ENCODE measurements around the gene SLC22A31.
A peak's percentile ranks its signal among the peaks of the same experiment; 100 is the strongest.

SLC22A31 gene

DNA sequence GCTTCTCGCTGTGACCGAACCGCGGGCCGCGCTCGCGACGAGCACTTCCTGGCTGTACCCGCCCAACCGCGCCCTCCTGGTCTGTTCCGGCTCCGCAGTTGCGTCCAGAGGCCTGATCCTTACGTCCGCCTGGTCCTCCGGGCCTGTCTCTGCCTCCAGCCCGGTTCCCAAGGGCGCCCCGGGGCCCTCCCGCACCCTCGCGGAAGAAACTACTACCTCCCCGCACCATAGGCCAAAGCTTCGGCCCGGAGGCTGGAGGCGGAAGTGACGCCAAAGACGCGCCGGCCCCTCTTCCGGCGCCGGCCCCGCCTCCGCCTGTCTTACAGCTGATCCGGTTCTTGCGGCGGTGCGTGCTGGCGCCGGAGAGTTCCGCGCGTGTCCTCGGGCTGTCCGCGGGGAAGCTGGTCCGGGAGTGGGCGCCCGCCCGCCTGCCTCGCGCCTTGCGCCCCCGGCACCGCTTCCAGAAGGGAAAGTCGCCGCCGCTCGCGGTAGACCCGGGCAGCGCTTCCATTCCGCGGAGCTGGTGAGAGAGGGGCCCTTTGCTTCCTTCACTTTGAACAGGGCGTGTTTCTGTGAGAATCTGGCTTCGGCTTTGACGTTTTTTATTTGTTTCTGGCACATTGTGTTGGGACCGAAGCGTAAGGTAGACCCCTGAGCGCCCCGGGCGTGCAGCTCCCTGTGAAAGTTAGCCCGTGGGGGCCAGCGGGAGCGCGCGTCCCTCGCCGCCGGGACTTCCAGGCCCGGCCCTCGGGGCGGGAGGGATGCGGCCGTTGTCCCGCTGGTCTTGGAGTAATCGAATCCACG, 17.3 kb upstream of the SLC22A31 start, which contains the start of gene ZNF778:
Gene ZNF778, plus strand, starts transcription at position 316 of the 804 bp plus-strand sequence. CDS start 3,425 bp downstream, outside the sequence.
- peak in 1 of 2 donors; percentile 67 for DNase-seq (ENCODE audit: extremely low read depth in 1 of 2, low read depth in 1 of 2)

DNA sequence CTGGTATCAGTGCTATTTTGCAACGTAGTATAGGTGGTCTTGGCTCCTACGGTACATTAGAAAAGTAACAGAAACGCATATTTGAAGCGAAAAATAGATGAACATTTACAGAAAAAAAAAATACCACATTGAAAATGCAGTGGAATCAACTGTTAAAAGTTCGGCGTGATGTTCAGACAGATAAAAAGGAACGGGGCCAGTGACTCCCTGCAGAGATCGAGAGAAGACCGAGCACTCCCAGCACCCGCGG, 16.7 kb upstream of the SLC22A31 start:
- DNase-seq (ENCODE audit: extremely low read depth in 1 of 2, low read depth in 1 of 2) = no peak

DNA sequence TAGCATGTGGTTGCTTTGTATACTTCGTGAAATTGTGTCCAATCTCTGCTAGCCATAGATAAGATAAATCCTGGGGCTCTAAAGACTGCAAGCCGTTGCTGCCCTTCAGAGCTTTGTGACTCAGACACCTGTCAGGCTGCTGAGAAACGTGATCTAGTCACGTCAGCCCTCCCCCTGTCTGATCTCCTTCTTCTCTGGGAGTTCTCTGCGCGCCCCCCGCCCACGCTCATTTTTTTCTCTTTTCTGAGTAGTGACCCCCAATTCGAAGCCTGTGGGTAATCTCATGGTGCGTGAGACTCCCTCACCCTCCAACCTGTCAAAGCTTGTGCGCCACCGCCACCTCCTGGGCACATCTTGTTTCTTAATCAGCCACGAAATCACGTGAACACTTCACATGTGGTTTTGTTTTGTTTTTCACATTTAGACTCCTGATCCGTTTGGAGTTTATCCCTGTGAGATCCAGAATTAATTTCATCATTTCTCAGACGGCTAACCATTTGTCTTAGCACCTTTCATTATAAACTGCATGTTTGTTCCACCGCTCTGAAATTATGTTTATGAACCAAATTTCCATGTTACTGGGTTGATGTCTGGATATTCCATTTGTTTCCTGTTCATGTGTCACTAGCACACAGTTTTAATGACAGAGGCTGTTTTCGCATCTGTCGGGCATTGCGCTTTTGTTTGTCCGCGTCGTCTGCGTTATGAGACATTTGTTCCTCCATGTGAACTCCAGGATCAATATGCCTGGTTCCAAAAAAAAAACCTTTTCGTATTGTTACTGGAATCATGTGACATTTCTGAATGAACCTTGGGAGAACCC, 16.2 kb upstream of the SLC22A31 start:
- peak; percentile 64 to 73 for DNase-seq (ENCODE audit: extremely low read depth in 1 of 2, low read depth in 1 of 2)

DNA sequence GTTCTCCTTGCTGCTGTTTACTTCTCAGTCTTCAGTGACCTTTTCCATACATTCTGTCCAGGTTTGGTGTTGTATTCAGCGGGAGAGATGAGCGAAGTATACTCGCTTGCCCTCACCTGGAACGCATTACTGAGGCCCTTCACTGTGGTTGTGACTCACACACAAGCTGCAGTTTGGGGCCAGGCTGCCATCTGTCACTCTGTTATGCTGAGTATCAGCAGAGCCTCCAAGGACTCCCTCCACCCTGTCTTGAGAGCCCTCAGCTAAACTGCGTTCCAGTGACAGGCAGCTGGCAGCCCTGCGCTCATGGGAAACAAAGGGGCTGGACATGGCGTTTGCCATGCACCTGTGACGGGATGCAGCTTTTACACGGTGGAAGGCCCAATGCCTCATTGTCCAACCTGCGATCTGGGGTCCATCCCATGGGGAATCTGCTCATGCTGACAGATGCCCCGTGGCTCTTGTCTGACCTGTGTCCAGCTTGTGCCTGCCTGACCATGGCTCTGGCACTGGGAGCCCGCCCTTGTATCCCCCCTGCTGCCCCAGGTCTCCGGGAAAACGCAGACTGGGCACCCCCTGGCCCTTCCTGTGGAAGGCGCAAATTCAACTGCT, 10.7 kb upstream of the SLC22A31 start:
- DNase-seq (ENCODE audit: extremely low read depth in 1 of 2, low read depth in 1 of 2) = no peak

DNA sequence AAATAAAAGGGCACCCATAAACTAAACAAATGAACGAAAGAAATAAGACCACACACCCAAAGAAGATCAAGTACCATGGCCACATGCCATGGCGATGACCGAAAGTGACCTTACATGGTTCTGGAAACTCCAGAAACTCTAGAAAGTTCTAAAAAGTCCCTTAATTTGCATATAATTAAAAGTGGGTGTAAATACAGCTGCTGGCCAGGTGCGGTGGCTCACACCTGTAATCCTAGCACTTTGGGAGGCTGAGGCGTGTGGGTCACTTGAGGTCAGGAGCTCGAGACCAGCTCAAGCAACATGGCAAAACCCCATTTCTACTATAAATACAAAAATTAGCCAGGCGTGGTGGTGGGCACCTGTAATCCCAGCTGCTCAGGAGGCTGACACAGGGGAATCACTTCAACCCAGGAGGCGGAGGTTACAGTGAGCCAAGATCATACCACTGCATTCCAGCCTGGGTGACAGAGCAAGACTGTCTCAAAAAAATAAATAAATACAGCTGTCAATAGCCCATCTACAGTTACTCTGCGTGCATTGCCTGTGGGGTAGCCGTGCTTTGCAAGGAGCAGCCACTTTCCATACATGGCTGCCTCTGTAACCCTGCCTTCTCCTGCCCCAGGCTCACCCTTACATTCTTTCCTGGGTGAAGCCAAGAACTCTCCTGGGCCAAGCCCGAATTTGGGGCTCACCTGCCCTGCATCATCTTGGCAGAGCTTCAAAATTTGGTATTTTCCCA, 10.0 kb upstream of the SLC22A31 start:
- no peak for DNase-seq (ENCODE audit: extremely low read depth in 1 of 2, low read depth in 1 of 2)

DNA sequence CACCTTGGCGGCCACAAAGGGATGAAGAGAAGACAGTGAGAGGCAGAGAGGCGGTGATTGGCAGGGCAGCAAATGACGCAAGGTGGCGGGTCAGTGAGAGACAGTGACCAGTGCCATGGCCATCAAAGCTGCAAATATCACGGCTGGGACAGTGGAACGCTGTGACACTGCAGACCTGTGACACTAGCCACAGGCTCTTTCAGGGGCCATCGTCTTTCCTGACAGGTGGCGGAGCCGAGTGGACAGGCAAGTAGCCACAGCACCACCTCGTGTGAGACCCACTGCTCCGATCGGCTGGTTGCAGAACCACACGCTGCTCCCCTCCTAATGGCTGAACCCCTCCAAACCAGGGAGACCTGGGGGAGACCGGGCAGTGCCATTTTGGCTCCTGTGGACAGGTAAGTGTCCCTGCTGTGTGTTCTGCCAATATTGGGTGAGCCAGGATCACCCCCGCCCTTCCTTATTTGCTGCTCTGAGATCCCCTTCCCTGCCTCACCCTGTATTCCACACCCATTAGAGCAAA, 9.2 kb upstream of the SLC22A31 start:
- no peak for DNase-seq (ENCODE audit: extremely low read depth in 1 of 2, low read depth in 1 of 2)

DNA sequence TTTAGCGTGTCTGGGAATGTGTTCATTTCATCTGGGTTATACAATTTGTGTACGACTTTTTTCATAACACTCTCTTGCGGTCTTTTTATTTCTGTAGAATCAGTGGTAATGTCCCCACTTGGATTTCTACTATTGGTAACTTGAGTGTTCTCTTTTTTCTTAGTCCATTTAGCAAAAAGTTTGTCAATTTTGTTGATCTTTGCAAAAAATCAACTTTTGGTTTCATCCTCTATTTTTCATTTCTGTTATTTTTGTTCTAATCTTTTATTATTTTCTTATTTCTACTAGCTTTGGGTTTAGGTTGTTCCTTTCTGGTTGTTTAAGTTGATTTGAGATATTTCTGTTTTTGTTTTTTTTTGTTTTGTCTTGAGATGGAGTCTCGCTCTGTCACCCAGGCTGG, 7.7 kb upstream of the SLC22A31 start:
- DNase-seq (ENCODE audit: extremely low read depth in 1 of 2, low read depth in 1 of 2) = no peak

DNA sequence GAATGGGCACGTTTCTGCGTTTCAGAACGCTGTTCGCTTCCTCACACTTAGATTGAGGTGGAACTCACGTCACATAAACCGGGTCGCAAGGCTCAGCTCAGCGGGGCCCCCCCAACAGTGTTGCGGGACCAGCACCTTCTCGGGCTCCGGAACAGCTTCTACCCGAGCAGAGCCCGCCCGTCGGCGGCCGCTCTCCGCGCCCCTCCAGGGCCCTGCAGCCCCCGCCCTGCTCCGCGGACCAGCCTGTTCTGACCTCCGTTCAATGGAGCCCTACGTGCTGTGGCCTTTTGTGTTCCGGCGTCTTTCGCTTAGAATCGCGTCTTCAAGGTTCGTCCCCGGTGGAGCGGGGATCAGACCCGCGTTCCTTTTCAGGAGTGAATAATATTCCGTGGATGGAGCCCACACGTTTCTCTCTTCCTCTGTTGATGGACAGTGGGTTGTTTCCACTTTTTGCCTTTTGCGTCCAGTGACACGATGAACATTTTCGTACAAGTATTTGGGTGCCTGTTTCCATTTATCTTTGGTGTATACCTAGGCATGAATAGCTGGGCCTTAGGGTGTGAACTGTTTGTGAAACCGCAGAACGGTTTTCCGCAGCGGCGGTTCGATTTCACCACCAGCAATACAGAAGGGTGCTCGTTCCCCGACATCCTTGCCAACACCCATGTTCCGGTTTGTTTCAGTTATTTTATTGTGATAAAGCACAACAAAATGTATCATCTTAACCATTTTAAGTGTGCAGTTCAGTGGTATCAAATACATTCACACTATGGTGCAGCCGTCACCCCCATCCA, 2.3 kb upstream of the SLC22A31 start:
- no peak for DNase-seq (ENCODE audit: extremely low read depth in 1 of 2, low read depth in 1 of 2)

DNA sequence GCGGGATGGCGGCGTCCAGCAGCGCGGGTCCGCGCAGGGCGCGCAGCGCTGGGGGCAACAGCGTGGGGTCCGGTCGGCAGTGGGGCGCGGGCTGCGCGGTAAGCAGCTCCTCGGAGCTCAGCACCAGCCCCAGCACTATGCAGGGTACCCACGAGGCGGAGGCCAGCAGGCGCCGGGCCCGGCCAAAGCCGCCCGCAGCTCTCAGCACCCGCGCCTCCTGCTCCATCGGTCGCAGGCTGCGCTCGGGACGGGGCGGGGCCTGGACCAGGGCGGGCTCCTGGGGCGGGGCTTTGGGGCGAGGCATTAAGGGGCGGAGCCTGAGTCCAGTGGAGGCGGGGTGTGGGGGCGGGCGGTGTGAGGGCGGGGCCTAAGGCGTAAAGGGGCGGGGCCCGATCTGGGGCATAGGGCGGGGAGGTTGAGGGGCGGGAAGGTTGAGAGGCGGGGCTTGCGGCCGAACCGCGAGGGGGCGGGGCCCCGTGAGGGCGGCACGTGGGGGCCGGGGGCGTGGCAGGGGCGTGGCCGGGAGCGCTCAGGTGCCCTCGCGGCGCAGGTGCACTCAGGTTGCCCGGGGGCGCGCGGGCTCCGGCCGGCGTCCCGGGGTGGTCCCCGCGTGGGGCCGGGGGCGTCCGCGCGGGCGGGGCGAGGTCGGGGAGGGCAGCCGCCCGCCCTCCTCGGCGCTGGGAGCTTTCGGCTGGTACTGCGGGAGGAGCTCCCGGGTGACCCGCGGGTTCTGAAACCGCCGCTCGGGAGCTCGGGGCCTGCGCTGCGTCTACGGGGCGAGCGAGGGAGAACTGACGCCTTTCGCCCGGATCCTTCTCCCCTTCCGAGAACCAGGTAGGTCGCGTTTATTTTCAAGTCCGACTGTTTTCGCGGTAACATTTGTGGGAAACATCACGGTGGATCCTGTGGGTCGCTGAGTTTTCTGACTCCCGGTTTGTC, 1.4 kb upstream of the SLC22A31 start:
- peak; percentile 54 to 62 for DNase-seq (ENCODE audit: extremely low read depth in 1 of 2, low read depth in 1 of 2)

DNA sequence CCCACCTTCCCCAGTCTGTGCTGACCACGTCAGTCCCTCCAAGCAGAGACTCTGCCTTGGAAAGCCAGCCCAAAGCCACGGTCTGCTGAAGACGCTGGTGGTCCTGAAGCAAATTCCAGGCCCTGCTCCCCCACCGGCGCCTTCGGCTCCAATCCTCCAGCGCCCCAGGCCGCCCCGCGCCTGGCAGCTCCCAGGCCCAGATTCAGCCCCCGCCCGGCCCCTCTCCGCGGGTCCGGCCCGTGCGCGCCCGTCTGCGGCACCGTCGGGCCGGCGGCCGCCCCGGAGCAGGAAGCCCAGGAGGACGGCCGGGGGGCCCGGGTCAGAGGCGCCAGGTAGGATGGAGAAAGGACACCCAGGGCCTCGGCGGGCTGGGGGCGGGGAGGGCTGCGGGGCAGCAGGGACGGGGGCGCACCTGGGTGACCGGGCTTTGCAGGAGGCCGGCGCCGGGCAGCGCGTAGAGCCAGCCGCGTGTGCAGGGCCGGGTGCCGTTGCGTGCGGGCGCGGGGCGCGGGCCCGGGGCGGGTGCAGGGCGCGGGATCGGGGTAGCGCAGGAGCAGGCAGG, 594 bp upstream of the SLC22A31 start:
- no peak for DNase-seq (ENCODE audit: extremely low read depth in 1 of 2, low read depth in 1 of 2)

DNA sequence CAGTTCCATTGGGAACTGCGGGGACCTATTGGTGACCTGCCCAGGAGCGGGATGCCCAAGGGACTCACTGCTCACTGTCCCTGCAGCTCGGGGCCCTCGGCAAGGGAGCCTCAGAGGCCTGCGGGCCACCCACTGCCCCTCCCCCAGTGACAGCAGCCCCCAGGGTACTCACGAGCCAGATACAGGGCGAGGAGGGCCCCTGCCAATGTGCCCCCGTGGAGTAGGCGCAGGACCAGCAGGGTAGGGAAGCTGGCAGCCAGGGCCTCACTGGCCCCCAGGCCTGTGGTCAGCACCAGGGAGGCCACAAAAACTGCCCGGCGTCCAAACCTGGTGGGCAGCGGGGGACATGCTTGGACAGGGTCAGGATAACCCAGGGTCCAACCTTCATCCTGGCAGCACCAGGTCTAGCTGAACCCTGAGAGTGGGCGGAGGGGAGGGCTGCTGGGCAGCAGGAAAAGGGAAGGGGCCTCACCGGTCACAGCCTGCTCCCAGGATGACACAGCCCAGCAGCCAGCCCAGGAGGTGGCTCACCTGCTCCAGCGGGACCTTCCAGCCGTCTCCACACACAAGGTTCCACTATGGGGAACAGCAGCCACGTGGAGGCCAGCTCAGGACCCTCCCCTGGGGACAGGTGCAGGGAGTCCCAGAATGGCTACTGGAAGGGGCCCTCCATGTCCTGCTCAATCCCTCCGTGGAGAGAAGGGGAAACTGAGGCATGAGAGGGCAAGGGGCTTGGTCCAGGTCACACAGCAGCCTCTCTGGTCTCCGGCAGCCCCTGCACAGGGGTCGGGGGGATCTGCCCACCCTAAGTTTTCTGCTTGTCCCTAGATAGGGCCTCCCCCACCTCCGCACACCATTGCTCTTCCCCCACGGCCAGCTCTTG, 855 bp downstream of the SLC22A31 start:
- DNase-seq (ENCODE audit: extremely low read depth in 1 of 2, low read depth in 1 of 2) = no peak

DNA sequence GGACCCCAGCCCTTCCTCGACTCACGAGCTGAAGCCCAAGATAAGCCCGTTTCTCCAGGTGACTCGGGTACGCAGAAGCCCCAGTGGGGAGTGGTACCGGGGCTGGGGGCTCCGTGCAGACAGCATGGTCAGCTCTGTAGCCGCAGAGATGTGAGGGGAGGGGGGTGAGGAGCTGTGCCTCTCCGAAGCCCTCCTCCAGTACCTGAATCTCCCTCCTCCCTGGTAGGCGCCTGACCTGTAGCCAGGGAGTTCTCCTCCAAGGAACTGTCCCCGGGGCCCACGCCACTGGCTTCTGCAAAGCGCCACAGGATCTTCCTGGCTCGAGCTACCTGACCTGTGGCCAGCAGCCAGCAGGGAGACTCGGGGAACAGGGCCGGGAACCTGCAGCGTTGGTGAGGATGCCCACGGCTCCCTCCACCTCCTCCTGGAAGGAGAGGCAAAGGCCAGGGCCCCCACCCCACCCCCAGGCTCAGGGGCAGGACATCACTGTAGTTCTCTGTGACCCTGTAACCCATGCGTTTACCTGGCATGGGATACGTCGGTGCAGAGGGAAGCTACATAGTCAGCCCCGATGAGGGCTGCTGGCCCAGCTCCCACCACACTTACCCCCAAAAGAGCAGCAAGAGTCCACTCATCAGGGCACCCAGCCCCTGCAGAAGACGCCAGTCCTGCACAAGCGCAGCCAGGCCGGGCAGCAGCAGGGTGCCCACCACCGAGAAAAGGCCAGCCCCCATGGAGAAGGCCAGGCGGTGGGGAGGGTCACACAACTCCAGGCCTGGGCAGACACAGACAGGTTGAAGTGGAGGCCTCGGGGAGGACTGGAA, 1.7 kb downstream of the SLC22A31 start:
- no peak for DNase-seq (ENCODE audit: extremely low read depth in 1 of 2, low read depth in 1 of 2)

DNA sequence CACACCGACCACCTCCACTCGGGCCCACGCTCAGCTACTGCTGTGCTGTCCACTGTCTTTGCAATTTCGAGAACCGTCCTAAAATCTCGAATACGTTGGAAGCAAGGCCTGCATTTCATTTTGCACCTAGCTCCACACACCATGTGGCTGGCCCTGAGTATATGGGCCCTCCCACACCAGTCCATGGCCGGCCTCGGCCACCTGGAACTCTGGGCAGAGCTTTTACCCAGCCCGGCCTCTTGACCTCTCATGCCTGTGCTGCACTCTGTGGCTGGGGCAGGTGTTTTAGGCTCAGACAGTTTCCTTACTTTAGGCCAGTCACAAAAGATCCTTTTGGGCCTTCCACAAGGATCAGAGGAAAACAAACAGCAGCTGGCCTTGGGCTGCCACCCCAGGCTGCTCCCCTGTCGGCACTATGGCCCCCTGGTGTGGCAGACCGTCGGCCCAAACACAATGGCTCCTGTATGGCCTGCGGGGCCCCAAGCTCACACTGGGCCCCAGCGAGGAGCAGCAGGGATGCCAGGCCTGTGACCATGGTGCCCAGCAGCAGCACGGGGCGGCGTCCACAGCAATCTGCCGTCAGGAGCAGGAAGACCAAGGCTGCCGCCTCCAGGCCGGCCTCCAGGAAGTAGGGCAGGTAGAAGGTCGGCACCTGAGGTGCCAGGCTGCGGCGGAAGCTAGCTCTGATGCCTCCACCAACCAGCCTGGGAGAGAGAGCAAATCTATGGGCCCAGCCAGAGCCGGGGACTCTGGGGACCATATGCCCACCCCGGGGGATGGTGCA, 2.5 kb downstream of the SLC22A31 start:
- DNase-seq (ENCODE audit: extremely low read depth in 1 of 2, low read depth in 1 of 2) = no peak

DNA sequence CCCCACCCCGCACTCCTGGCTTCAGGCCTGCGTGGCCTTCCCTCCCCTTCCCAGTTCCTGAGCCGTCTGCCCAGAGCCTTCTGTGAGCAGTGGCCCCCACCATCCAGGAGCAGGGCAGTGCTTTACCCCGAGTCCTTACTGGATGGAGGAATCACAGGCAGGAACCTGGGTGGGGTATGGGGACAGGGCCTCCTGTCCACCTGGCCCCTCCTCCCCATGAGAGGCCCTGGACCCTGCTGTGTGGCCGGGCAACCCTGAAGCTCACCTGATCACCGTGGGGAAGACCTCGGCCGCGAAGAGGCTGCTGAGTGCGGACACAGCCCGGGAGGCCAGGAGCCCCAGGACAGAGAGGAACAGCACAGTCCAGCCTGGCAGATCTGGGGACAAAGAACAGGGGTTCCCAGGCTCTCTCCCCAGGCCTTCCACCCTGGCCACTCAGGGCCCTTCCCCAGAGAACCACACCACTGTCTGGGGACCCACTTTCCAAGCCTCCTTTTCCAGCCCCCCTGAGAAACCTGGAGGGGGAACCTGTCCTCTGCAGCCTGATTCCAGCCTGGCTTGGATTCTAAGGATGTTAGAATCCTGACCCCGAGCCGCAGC, 3.2 kb downstream of the SLC22A31 start:
- DNase-seq (ENCODE audit: extremely low read depth in 1 of 2, low read depth in 1 of 2) = no peak

DNA sequence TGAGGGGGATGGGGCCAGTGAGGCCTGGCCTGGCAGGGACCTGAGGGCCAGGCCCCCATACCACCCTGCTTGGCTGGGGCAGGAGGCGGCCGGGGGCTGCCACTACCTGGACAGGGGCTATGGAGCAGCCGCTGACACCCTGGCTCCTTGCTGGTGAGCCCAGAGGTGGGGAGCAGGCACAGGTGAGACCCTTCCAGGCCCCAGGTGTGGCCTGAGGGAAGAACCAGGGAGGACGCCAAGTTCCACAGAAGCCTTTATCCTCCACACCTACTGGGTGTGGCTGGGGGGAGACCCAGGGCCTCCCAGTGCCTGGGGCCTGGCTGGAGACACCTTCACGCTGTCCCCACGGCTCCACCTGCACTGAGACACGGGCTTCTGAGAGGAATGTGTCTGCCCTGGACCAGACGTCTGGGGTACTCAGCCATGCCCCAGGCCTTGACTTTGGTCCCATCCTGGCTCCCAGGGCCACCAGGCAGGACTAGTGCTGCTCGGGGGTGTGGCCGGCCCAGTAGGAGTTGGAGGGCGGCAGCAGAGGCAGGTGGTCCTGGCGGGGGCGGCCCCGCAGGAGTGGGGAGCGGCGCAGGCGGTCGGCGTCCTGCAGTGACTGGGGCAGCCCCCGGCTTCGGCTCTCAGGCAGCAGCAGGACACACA, 4.7 kb downstream of the SLC22A31 start:
- DNase-seq (ENCODE audit: extremely low read depth in 1 of 2, low read depth in 1 of 2) = no peak

Measured in activated CD8-positive, alpha-beta memory T cell treated with anti-CD3 and anti-CD28 coated beads for 1 hour (primary cell).